Skin epidermis (tissue), 12 donors: Measurements from ENCODE around the gene FBXO48.
"Not testable (repeated sequence)": the region's sequence is repeated elsewhere in the genome, so short reads cannot be mapped to it uniquely, and the experiment has no call there.

Experiments used
- H3K27ac ChIP-seq, 21 experiments: fragments of 200-600 bp; sonication (generic) in 11 of 21; one replicate each; pipeline ENCODE4 v1.5.0; 2020; ENCODE audit warnings: mild to moderate bottlenecking in 3 of 21, inconsistent platforms in 2 of 21, moderate library complexity in 2 of 21
- H3K4me3 ChIP-seq, 7 experiments: fragments of 200-600 bp; sonication (generic) in 2 of 7; one replicate each; pipeline ENCODE4 v1.5.0; 2020; ENCODE audit warnings: inconsistent platforms in 2 of 7, mild to moderate bottlenecking in 2 of 7, moderate library complexity in 1 of 7

The FBXO48 gene

GRCh38 chr2:68475110-68475509 is 8.0 kb upstream of the FBXO48 start:
- H3K27ac ChIP-seq, result peak overlapping the region in 4 of 21 experiments; percentile 12 to 42 (median 32)

DNA sequence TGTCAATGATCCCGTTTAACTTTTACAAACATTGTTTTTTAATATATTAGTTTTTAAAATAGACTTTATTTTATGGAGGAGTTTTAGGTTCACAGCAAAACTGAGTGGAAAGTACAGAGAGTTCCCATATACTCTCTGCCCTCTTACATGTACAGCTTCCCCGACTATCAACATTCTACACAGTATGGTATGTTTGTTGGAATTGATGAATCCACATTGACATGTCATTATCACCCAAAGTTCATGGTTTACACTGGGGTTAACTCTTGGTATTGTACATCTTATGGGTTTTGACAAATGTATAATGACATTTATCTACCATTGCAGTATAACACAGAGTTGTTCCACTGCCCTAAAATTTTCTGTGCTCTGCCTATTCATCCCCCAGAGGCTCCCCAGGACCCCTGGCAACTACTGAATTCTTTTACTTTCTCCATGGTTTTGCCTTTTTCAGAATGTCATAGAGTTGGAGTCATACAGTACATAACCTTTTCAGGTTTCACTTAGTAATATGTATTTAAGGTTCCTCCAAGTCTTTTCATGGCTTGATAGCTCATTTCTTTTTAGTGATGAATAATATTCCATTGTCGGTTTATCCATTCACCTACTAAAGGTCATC is 5.8 kb upstream of the FBXO48 start:
- H3K4me3 ChIP-seq, result no peak overlapping the region
- no peak overlapping the region for H3K27ac ChIP-seq

More at GRCh38 chr2:68475110-68475509, 8.0 kb upstream of the FBXO48 start:
- no peak overlapping the region for H3K4me3 ChIP-seq

DNA sequence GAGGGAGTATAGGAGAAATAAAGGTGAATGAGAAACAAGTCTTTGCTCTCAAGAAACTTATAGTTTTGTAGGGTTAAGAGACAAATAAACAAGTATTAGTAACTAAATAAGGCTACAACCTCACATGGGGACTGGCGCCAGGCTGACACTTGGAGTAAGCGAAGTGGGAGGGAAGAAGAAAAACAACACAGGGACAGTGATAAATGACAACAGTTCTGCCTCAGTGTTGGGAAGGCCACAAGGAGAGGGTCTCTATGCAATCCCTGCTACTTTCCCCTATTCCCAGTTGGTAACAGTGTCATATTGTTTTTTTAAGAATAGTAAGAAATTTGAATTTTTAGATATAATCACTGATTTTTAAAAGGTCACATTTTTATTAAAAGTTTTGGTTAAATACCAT is 4.3 kb upstream of the FBXO48 start:
- Histone ChIP-seq H3K4me3 (no peak overlapping the region), H3K27ac (no peak overlapping the region)

GRCh38 chr2:68469935-68470334 is 2.8 kb upstream of the FBXO48 start:
- Histone ChIP-seq H3K4me3 (no peak overlapping the region), H3K27ac (no peak overlapping the region)

DNA sequence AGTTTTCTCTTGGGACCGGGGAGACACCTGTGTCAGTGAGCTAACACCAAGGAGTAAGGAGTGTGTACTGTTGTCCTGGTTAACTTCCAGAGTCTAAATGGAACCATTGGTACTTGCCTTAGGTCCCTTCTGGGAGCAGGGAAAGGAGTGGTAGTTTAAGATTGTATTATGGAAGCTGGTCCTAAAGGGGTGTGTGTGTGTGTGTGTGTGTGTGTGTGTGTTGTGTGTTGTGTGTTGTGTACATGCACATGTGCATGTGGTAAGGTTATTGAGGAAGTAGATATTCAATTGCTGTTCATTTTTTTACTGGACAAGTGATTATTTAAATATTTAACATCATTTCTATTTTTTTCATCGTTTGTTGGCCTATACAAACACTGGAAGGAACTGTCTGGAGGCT is 1.7 kb upstream of the FBXO48 start:
- no peak overlapping the region for H3K4me3 ChIP-seq
- H3K27ac ChIP-seq, result no peak overlapping the region

- H3K27ac ChIP-seq, result peak overlapping the region; percentile 55 to 96 (median 86)
- peak overlapping the region; percentile 58 to 87 (median 84) for H3K4me3 ChIP-seq
Observed at GRCh38 chr2:68466778-68467076, 367 bp downstream of the FBXO48 start.

DNA sequence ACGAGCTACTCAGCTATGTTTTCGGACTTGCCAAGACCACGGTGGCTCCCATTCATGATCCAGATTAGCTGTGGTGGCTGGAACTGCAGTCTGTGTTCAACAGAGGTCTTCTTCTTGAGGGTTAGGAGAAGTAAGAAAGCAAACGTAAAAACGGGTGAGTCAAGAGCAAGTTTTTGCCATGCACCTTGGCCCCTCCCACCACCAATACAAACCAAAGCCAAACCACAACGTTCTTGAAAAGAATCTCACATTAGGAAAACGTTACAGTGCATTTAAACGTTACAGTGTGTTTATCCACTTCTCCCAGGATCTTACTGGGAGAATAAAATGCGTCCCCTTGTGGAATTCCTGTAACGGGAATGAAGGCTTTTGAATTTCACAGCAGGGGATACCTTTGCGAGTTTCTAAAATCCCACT is 725 bp downstream of the FBXO48 start:
- H3K4me3 ChIP-seq, result peak overlapping the region; percentile 58 to 87 (median 84)
- H3K27ac ChIP-seq, result peak overlapping the region in 20 of 21 experiments; percentile 21 to 96 (median 86)

DNA sequence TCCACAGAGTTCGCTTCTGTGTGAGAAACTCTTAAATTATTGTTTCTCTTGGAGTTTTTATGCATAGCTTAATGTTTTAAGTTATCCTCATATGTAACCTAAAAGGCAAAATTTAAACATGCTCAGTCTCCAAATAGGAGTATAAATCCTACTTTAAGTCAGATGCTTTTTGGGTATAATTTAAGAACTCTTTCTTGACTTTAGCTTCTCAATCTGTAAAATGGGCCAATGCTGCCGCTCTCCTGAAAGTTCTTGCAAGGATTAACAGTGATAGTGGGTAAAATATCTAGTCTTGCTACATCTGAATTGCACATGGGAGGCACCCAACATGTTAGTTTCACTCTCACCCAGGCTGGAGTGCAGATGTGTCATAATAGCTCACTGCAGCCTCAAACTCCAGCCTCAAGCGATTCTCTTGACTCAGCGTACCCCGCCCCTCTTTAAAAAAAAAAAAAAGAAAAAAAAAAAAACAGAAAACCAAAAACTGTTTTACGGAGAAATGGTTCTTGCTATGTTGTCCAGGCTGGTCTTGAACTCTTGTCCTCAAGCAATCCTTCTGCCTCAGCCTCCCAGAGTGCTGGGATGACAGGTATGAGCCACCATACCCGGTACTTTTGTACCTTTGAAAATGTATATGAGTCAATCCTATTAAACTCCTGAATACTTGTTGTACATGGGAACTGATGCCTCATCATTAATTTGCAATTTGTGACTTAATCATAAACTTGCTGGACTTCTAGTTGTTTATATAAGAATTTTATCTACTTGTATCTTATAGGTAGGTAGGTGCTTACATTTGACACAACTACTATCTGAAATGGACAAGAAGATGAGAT is 1.8 kb downstream of the FBXO48 start:
- H3K27ac ChIP-seq, result peak overlapping the region in 8 of 21 experiments; percentile 67 to 96 (median 88)

DNA sequence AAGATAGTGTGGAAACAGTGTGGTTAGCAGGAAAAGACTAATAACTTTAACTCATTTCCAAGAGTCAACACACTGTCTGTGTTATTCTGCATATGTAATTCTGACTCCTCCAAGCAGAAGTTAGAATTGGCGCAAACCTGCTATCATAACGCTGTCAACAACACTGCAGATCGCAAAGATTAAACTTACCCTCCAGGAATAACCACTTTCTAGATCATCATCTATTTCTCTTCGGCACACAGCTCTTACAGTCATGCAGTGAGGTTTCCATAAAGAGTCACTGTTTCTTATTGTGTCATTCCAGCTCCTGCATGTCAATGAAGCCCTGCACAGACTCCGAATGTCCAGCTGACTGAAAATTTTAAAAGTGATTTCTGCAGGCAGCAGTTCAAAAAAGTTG is 2.4 kb downstream of the FBXO48 start:
- no peak overlapping the region for H3K4me3 ChIP-seq
- no peak overlapping the region for H3K27ac ChIP-seq

More for the DNA sequence above, 1.8 kb downstream of the FBXO48 start:
- no peak overlapping the region for H3K4me3 ChIP-seq

GRCh38 chr2:68463287-68463877 is 3.7 kb downstream of the FBXO48 start:
- no peak overlapping the region for H3K27ac ChIP-seq
- no peak overlapping the region for H3K4me3 ChIP-seq

- H3K27ac ChIP-seq, result no peak overlapping the region
- H3K4me3 ChIP-seq, result no peak overlapping the region
Observed at GRCh38 chr2:68458981-68459380, 8.1 kb downstream of the FBXO48 start.

GRCh38 chr2:68456198-68456597 is 10.9 kb downstream of the FBXO48 start:
- Histone ChIP-seq H3K4me3 (no peak overlapping the region), H3K27ac (no peak overlapping the region)

DNA sequence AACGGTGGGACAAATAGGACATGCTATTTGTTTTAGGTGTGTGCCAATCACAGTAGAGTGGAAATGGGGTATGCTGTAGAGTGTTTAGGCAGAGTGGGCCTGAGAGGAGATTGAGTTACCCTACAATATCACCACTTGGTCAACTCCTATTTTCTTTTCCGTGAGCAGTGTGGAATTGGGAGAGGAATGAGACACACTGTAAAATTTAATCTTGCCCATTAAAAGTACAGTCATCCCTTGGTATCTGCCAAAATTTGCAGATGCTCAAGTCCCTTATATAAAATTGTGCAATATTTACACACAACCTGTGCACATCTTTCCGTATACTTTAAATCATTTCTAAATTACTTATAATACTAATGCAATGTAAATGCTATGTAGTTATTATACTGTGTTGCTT is 12.4 kb downstream of the FBXO48 start:
- H3K27ac ChIP-seq, result no peak overlapping the region
- H3K4me3 ChIP-seq, result no peak overlapping the region

GRCh38 chr2:68453761-68454360 is 13.2 kb downstream of the FBXO48 start:
- Histone ChIP-seq H3K27ac (peak overlapping the region in 1 of 21 experiments; percentile 30), H3K4me3 (no peak overlapping the region)

- Histone ChIP-seq H3K27ac (peak overlapping the region in 1 of 21 experiments; percentile 29), H3K4me3 (no peak overlapping the region)
Observed at GRCh38 chr2:68452158-68452900, 14.8 kb downstream of the FBXO48 start.

GRCh38 chr2:68448671-68449653 is 18.1 kb downstream of the FBXO48 start:
- Histone ChIP-seq H3K4me3 (no peak overlapping the region), H3K27ac (no peak overlapping the region)

- H3K4me3 ChIP-seq, result no peak overlapping the region
- no peak overlapping the region for H3K27ac ChIP-seq
Observed at GRCh38 chr2:68447118-68447517, 20.0 kb downstream of the FBXO48 start.

GRCh38 chr2:68446425-68446824 is 20.7 kb downstream of the FBXO48 start:
- H3K4me3 ChIP-seq, H3K27ac ChIP-seq: not testable (repeated sequence)

- Histone ChIP-seq H3K27ac (no peak overlapping the region), H3K4me3 (no peak overlapping the region)
Observed at GRCh38 chr2:68441994-68442322, 25.1 kb downstream of the FBXO48 start.
